Measurements from ENCODE around the gene POLR2C.

DNA sequence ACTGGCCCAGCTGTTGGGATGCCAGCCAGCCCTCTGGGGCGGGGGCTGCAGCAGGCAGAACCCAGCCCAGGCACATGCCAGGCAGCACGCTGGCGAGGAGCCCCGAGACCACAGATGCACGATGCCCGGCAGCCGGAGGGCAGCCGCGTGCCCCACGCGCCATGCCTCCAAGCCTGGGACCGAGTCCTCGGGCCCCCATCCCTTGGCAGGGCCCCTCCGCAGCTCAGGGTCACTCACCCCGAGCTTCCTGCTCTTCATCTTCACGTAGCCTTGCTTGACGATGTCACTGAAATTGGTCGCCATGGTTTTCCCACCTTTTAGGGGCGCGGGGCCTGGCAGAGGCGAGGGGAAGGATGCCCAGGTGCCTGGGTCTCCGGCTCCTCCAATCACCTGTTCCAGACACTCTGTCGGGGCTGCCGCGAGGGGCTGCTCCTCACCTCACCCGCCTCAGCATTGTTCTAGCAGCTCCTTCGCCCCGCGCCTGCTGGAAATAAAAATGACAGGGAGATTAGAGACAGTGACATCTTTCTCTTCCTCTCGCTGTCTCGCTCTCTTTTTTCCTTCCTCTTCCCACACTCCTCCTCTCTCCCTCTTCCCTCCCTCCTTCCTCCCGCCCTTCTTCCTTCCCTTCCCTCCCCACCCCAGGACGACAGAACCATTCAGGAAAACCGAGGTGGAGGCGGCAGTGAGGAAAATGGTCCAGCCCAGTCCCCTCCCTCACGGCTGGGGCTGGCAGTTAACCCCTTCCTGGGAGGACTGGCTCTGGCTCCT lies 16.9 kb downstream of the POLR2C start:
- no peak for TF ChIP-seq POLR2A (IDR thresholded peaks at IDR 0.05)
- TF ChIP-seq, protein P1, sequence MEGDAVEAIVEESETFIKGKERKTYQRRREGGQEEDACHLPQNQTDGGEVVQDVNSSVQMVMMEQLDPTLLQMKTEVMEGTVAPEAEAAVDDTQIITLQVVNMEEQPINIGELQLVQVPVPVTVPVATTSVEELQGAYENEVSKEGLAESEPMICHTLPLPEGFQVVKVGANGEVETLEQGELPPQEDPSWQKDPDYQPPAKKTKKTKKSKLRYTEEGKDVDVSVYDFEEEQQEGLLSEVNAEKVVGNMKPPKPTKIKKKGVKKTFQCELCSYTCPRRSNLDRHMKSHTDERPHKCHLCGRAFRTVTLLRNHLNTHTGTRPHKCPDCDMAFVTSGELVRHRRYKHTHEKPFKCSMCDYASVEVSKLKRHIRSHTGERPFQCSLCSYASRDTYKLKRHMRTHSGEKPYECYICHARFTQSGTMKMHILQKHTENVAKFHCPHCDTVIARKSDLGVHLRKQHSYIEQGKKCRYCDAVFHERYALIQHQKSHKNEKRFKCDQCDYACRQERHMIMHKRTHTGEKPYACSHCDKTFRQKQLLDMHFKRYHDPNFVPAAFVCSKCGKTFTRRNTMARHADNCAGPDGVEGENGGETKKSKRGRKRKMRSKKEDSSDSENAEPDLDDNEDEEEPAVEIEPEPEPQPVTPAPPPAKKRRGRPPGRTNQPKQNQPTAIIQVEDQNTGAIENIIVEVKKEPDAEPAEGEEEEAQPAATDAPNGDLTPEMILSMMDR (IDR thresholded peaks at IDR 0.05): no peak

All from body of pancreas (tissue), 4 donors.